Calu3 (cell line): ENCODE measurements around the gene MOCOS. TPM values are rescaled to one million over a fixed set of nuclear protein-coding genes. Genes with fewer than 3 reads are reported as not detected.

ENCODE experiments used
- BruUV-seq: library from RNA; stranded (reverse); fragments of 400-500 nt; replicated peaks from 2 replicates; lab custom pipeline; 2021; lab: Mats Ljungman, UMichigan
- CTCF ChIA-PET: fragments of 300-600 bp; sonication (Branson Sonifier 250); formaldehyde crosslinking; loops from one replicate; lab custom pipeline; 2022; ENCODE audit warnings: antibody characterized with exemption; lab: Charles Lee
- DNase-seq: peaks from one replicate; pipeline ENCODE4 v3.0.0; 2022
- H3K27ac Mint-ChIP-seq: one replicate; pipeline ENCODE4 v1.8.0; 2022; ENCODE audit warnings: mixed read lengths; ENCODE audit not compliant: unreplicated experiment
- H3K27me3 Mint-ChIP-seq: one replicate; pipeline ENCODE4 v1.8.0; 2022; ENCODE audit warnings: mixed read lengths; ENCODE audit not compliant: unreplicated experiment
- H3K36me3 Mint-ChIP-seq: one replicate; pipeline ENCODE4 v1.8.0; 2022; ENCODE audit warnings: mild to moderate bottlenecking, moderate library complexity, mixed read lengths; ENCODE audit not compliant: insufficient read depth, unreplicated experiment
- H3K4me1 Mint-ChIP-seq: one replicate; pipeline ENCODE4 v1.8.0; 2022; ENCODE audit warnings: mild to moderate bottlenecking, low read depth, mixed read lengths; ENCODE audit not compliant: unreplicated experiment
- H3K4me3 Mint-ChIP-seq: one replicate; pipeline ENCODE4 v1.8.0; 2022; ENCODE audit warnings: mild to moderate bottlenecking, low read depth, moderate library complexity, mixed read lengths; ENCODE audit not compliant: unreplicated experiment
- H3K9me3 Mint-ChIP-seq: one replicate; pipeline ENCODE4 v1.8.0; 2022; ENCODE audit warnings: low read depth, mixed read lengths; ENCODE audit not compliant: unreplicated experiment
- intact Hi-C: fragments of 100-400 bp; cut with micrococcal nuclease; formaldehyde crosslinking; loops from one replicate; pipeline ENCODE4 v1.10.0; 2022; ENCODE audit not compliant: unreplicated experiment
- total RNA-seq: library from RNA; stranded (reverse); gene quantifications from 2 replicates; pipeline ENCODE4 v1.2.3, GENCODE V29; 2022
- TF ChIP-seq, protein P1 (sequence below): fragments of 200-600 bp; IDR thresholded peaks from one replicate; pipeline ENCODE4 v1.8.0; 2022; ENCODE audit warnings: antibody characterized with exemption; ENCODE audit not compliant: unreplicated experiment

The MOCOS gene
- total RNA-seq, 1 experiment from 2014 or later, result 24.5 TPM

GRCh38 chr18:36212301-36213171, 25.2 kb downstream of the MOCOS start:
- Mint-ChIP-seq H3K27me3 (no peaks in the 10 kb centered on the region), H3K27ac (no peak overlapping the region), H3K9me3 (peaks cover 6% of the 10 kb centered on the region), H3K4me3 (no peak overlapping the region), H3K36me3 (peaks cover 46% of the 10 kb centered on the region), H3K4me1 (no peaks in the 10 kb centered on the region)
- CTCF ChIA-PET, result no interaction called here
- TF ChIP-seq, protein P1, sequence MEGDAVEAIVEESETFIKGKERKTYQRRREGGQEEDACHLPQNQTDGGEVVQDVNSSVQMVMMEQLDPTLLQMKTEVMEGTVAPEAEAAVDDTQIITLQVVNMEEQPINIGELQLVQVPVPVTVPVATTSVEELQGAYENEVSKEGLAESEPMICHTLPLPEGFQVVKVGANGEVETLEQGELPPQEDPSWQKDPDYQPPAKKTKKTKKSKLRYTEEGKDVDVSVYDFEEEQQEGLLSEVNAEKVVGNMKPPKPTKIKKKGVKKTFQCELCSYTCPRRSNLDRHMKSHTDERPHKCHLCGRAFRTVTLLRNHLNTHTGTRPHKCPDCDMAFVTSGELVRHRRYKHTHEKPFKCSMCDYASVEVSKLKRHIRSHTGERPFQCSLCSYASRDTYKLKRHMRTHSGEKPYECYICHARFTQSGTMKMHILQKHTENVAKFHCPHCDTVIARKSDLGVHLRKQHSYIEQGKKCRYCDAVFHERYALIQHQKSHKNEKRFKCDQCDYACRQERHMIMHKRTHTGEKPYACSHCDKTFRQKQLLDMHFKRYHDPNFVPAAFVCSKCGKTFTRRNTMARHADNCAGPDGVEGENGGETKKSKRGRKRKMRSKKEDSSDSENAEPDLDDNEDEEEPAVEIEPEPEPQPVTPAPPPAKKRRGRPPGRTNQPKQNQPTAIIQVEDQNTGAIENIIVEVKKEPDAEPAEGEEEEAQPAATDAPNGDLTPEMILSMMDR, result no peak
- intact Hi-C loops, result no loop called here
- DNase-seq, result no peak
- BruUV-seq, result no TSS peak

GRCh38 chr18:36214811-36215210, 27.5 kb downstream of the MOCOS start:
- TF ChIP-seq, protein P1, result no peak
- no peak for DNase-seq
- BruUV-seq, result no TSS peak
- H3K27me3 Mint-ChIP-seq, result no peaks in the 10 kb centered on the region
- no peaks in the 10 kb centered on the region for H3K9me3 Mint-ChIP-seq
- CTCF ChIA-PET, result no interaction called here
- H3K4me1 Mint-ChIP-seq, result no peaks in the 10 kb centered on the region
- no peak overlapping the region for H3K27ac Mint-ChIP-seq
- peaks cover 43% of the 10 kb centered on the region for H3K36me3 Mint-ChIP-seq
- intact Hi-C loops, result no loop called here
- H3K4me3 Mint-ChIP-seq, result no peak overlapping the region

DNA sequence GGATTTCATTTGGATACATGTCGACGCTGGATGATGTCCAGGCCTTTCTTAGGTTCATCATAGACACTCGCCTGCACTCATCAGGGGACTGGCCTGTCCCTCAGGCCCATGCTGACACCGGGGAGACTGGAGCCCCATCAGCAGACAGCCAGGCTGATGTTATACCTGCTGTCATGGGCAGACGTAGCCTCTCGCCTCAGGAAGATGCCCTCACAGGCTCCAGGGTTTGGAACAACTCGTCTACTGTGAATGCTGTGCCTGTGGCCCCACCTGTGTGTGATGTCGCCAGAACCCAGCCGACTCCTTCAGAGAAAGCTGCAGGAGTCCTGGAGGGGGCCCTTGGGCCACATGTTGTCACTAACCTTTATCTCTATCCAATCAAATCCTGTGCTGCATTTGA, 28.3 kb downstream of the MOCOS start:
- no TSS peak for BruUV-seq
- intact Hi-C loops, result no loop called here

DNA sequence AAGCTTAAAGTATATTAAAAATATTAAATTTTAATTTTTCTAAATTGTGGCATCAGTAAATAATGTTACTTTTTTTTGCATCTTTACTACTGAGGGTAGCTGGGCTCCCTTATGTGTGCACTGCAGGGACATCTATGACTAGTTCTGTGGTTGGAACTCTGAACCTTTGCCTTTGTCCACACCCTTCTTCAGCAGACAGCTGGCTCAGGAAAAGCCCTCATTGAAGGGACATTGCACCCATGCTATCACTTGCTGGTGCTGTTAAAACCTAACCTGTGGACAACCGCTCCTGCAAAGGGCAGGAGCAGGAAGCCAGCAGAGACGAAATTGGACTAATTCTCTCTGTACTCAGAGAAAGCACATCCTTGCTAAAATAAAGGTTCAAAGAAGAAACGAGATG, 30.1 kb downstream of the MOCOS start:
- no peak for DNase-seq
- peaks cover 49% of the 10 kb centered on the region for H3K36me3 Mint-ChIP-seq
- no peaks in the 10 kb centered on the region for H3K27me3 Mint-ChIP-seq
- CTCF ChIA-PET, result interaction anchor here (0.8 kb wide), 1 partner anchor 48 kb away, joined by 4 read pairs; no protein-coding TSS in a partner anchor
- no peak overlapping the region for H3K27ac Mint-ChIP-seq
- H3K9me3 Mint-ChIP-seq, result no peaks in the 10 kb centered on the region
- no TSS peak for BruUV-seq
- H3K4me1 Mint-ChIP-seq, result no peaks in the 10 kb centered on the region
- TF ChIP-seq, protein P1, result no peak
- H3K4me3 Mint-ChIP-seq, result no peak overlapping the region
- intact Hi-C loops, result no loop called here

More for the DNA sequence above, 28.3 kb downstream of the MOCOS start:
- H3K27me3 Mint-ChIP-seq, result no peaks in the 10 kb centered on the region
- no peak for DNase-seq
- CTCF ChIA-PET, result no interaction called here
- TF ChIP-seq, protein P1, result no peak
- H3K27ac Mint-ChIP-seq, result no peak overlapping the region
- H3K9me3 Mint-ChIP-seq, result no peaks in the 10 kb centered on the region
- H3K4me3 Mint-ChIP-seq, result no peak overlapping the region
- H3K4me1 Mint-ChIP-seq, result no peaks in the 10 kb centered on the region
- peaks cover 51% of the 10 kb centered on the region for H3K36me3 Mint-ChIP-seq
